Large intestine (tissue), 3 donors: Measurements from ENCODE around the gene NPIPB2. TPM values are rescaled to one million over a fixed set of nuclear protein-coding genes. Genes with fewer than 3 reads are reported as not detected.
A peak's percentile ranks its signal among the peaks of the same experiment; 100 is the strongest.
"Not testable (repeated sequence)": the region's sequence is repeated elsewhere in the genome, so short reads cannot be mapped to it uniquely, and the experiment has no call there.

ENCODE experiments used
- DNase-seq, 2 donors: peaks; one replicate each; pipeline versions ENCODE4 v3.0.0 to v3.0.0-alpha.2; 2013
- H3K27ac ChIP-seq: one replicate; pipeline ENCODE4 v1.5.1; 2013; ENCODE audit warnings: low read length
- H3K27me3 ChIP-seq: 2 replicates; pipeline ENCODE4 v1.6.1; 2013; ENCODE audit warnings: low read length; ENCODE audit not compliant: control insufficient read depth, insufficient read depth
- H3K36me3 ChIP-seq: 2 replicates; pipeline ENCODE4 v1.6.1; 2013; ENCODE audit warnings: low read length; ENCODE audit not compliant: control insufficient read depth, insufficient read depth
- H3K4me1 ChIP-seq: one replicate; pipeline ENCODE4 v1.6.1; 2013; ENCODE audit warnings: low read length; ENCODE audit not compliant: control insufficient read depth, insufficient read depth
- H3K4me3 ChIP-seq: one replicate; pipeline ENCODE4 v1.5.1; 2013; ENCODE audit warnings: low read length
- H3K9me3 ChIP-seq: one replicate; pipeline ENCODE4 v1.6.1; 2013; ENCODE audit warnings: mild to moderate bottlenecking, low read depth, low read length, moderate library complexity; ENCODE audit not compliant: control insufficient read depth
- WGBS: methylation state at CpG from one replicate; pipeline ENCODE4 v1.1.5; 2013; ENCODE audit warnings: low lambda C conversion rate; ENCODE audit not compliant: insufficient coverage; 5-methylcytosine and 5-hydroxymethylcytosine counted together
- polyA plus RNA-seq: library from polyadenylated mRNA; unstranded; fragments of 120-200 nt; gene quantifications from one replicate; pipeline ENCODE4 v1.2.1, GENCODE V29; 2013

NPIPB2 gene
- polyA plus RNA-seq, 1 donor = 26.0 TPM

DNA sequence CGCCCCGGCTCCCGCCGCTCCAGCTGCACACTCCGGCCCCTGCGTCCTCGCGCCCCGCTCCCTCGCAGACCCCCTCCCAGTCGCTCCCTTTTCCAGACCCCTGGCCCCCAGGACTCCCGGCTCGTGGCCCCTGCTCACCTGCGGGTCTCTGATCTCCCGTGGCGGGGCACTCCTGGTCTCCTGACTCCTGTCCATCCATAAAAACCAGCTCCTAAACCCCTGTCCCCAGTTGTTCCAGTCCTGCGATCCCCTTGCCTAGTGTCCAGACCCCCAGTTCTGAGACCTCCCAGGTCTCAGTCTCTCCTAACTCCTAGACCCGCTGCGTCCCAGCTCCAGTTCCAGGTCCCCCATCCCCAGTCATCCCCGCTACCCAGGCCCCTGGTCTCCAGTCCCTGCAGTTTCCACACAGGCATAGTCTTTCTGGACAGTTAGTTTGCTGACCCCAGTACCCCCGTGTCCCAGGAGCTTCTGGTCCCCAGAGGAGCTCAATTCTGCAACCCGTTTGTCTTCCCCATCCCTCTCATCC lies 35.1 kb upstream of the NPIPB2 start:
- H3K27me3 ChIP-seq = no peaks in the 10 kb centered on the region
- DNase-seq = peak in 1 of 2 donors; percentile 4
- H3K4me3 ChIP-seq = peak overlapping the region; percentile 77
- peaks cover 3% of the 10 kb centered on the region for H3K4me1 ChIP-seq
- no CpG with 5 or more reads among the region's 22 CpGs for WGBS
- peaks cover 7% of the 10 kb centered on the region for H3K36me3 ChIP-seq
- H3K9me3 ChIP-seq = no peaks in the 10 kb centered on the region
- H3K27ac ChIP-seq = no peak overlapping the region

DNA sequence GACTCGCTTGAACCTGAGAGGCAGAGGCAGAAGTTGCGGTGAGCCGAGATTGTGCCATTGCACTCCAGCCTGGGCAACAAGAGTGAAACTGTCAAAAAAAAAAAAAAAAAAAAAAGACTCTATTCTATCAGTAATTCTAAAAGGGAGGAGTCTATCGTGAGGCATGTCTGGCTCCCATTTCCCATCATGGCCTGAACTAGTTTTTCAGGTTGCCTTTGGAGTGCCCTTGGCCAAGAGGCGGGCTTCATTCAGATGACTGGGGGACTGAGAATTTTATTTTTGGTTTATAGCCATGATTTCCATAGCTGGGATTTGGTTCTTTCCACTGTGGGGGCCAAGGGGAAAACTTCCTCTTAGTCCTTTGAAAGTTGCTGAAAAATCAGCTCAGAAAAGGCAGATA lies 31.2 kb upstream of the NPIPB2 start:
- peaks cover 7% of the 10 kb centered on the region for H3K36me3 ChIP-seq
- DNase-seq = no peak
- WGBS = no CpG with 5 or more reads among the region's 5 CpGs
- no peak overlapping the region for H3K27ac ChIP-seq
- no peaks in the 10 kb centered on the region for H3K27me3 ChIP-seq
- H3K4me1 ChIP-seq = peaks cover 3% of the 10 kb centered on the region
- H3K9me3 ChIP-seq = no peaks in the 10 kb centered on the region
- H3K4me3 ChIP-seq = no peak overlapping the region

DNA sequence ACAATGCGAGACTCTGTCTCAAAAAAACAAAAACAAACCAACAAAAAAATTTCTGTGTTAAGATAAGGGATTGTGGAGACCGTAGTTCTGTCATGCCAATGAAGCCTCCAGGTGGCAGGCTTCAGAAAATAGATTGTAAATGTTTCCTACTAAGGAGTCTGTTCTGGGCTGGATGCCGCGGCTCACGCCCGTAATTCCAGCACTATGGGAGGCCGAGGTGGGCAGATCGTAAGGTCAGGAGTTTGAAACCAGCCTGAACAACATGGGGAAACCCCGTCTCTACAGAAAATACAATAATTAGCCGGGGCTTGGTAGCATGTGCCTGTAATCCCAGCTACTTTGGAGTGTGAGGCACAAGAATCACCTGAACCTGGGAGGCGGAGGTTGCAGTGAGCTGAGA lies 30.3 kb upstream of the NPIPB2 start:
- Histone ChIP-seq H3K36me3 (peaks cover 7% of the 10 kb centered on the region), H3K27ac (no peak overlapping the region), H3K4me3 (no peak overlapping the region), H3K9me3 (no peaks in the 10 kb centered on the region), H3K27me3 (no peaks in the 10 kb centered on the region), H3K4me1 (no peaks in the 10 kb centered on the region)
- DNase-seq = peak in 1 of 2 donors; percentile 7
- no CpG with 5 or more reads among the region's 11 CpGs for WGBS

DNA sequence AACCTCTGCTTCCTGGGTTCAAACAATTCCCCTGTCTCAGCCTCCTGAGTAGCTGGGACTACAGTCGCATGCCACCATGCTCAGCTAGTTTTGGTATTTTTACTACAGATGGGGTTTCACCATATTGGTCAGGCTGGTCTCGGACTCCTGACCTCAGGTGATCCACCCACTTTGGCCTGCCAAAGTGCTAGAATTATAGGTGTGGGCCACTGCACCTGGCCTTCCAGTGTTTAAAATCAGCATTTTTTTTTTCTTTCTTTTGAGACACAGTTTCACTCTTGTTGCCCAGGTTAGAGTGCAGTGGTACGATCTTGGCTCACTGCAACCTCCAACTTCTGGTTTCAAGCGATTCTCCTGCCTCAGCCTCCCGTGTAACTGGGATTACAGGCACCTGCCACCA lies 28.4 kb upstream of the NPIPB2 start:
- no CpG with 5 or more reads among the region's 5 CpGs for WGBS

DNA sequence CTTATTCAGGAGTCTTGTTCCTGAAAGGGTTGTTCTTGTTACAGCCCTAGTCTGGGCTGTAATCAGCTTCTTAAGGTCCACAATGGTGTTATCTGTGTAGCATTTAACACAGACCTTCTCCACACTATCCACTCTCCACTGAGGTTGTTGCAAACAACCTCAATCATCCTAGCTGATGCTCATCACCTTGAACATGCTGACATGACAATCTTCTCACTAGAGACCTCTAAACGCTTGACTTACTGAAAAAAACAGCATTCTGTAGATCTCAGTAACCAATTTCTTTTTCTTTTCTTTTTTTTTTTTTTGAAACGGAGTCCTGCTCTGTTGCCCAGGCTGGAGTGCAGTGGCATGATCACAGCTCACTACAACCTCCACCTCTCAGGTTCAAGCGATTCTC lies 26.7 kb upstream of the NPIPB2 start:
- 86% methylated on average over 1 of the region's 3 CpGs for WGBS
- no peak overlapping the region for H3K4me3 ChIP-seq

More for the DNA sequence above, 28.4 kb upstream of the NPIPB2 start:
- not testable (repeated sequence) for H3K27me3 ChIP-seq, DNase-seq, H3K4me1 ChIP-seq, H3K36me3 ChIP-seq, H3K9me3 ChIP-seq, H3K4me3 ChIP-seq, H3K27ac ChIP-seq

DNA sequence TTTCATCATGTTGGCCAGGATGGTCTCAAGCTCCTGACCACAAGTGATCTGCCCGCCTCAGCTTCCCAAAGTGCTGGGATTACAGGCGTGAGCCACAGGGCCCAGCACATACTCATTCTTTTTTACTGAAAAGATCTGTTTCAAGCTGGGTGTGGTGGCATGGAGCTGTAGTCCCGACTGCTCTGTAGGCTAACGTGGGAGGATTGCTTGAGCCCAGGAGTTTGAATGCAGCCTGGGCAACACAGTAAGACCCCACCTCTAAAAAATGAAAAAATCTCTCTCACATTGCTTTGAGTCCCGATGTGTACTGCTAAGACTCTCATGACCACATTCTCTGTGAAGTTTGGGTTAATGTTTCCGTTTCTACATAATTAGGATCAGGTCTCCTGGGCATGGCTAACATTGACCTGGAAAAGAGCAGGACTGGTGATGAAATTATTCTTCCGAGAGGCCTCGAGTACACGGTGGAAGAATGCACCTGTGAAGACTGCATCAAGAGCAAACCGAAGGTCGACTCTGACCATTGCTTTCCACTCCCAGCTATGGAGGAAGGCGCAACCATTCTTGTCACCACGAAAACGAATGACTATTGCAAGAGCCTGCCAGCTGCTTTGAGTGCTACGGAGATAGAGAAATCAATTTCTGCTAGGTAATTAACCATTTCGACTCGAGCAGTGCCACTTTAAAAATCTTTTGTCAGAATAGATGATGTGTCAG lies 25.5 kb upstream of the NPIPB2 start:
- no peak overlapping the region for H3K27ac ChIP-seq
- peaks cover 3% of the 10 kb centered on the region for H3K36me3 ChIP-seq
- DNase-seq = no peak
- no peaks in the 10 kb centered on the region for H3K4me1 ChIP-seq
- no peaks in the 10 kb centered on the region for H3K9me3 ChIP-seq
- H3K4me3 ChIP-seq = no peak overlapping the region
- WGBS = 72% methylated on average over 6 of the region's 17 CpGs
- H3K27me3 ChIP-seq = no peaks in the 10 kb centered on the region

More for the DNA sequence above, 26.7 kb upstream of the NPIPB2 start:
- Histone ChIP-seq H3K27me3 (no peaks in the 10 kb centered on the region), H3K36me3 (peaks cover 3% of the 10 kb centered on the region), H3K9me3 (no peaks in the 10 kb centered on the region), H3K27ac (no peak overlapping the region), H3K4me1 (no peaks in the 10 kb centered on the region)
- no peak for DNase-seq

DNA sequence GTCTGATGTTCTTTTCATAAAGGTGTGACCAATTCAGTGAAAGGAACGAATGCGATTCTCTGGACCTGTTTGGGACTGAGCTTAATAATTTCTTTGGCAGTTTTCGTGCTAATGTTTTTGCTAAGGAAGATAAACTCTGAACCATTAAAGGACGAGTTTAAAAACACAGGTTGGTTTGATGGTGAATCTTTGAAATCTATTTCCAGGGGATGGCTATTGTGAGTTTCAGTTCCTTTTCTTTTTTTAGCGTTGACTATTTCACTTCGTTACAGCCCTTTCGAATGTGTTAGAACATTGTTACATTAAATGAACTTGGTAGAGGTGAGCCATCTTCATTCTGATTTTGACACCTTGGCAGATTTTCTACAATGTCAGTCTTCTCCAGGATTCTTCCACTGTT lies 24.3 kb upstream of the NPIPB2 start:
- Histone ChIP-seq H3K27ac (no peak overlapping the region), H3K9me3 (no peaks in the 10 kb centered on the region), H3K4me3 (no peak overlapping the region), H3K36me3 (no peaks in the 10 kb centered on the region), H3K4me1 (no peaks in the 10 kb centered on the region), H3K27me3 (no peaks in the 10 kb centered on the region)
- 80% methylated on average over 3 of the region's 7 CpGs for WGBS
- DNase-seq = no peak

DNA sequence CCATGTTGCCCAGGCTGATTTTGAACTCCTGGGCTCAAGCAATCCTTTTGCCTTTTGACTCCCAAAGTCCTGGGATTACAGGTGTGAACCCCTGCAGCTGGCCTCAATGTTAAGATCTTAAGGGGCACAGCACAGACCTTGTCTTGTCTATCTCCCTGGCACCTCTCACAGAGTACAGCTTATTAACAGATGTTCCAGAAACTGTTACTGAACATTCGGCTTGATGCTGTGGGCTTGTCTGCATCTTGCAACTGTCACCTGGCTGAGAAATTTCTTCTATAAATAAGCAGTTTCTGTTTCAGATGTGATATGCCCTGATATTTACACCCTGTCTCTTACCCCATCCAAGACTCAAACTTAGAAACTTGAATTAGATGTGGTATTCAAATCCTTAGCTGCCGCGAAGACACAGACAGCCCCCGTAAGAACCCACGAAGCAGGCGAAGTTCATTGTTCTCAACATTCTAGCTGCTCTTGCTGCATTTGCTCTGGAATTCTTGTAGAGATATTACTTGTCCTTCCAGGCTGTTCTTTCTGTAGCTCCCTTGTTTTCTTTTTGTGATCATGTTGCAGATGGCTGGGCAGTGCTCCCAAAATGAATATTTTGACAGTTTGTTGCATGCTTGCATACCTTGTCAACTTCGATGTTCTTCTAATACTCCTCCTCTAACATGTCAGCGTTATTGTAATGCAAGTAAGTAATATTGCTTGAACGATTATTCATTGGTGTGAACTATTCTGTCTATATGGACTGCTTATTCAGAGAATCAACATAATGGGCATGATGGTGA lies 23.1 kb upstream of the NPIPB2 start, which contains the start of gene TNFRSF17:
TSS of gene TNFRSF17 (plus strand) at position 450 of the 791 bp plus-strand sequence. CDS start at position 565, 115 bp downstream.
- no peak within 1 kb of the TSS for H3K4me3 ChIP-seq
- no peaks in the 10 kb centered on the region for H3K4me1 ChIP-seq
- no peak for DNase-seq
- no peaks in the 10 kb centered on the region for H3K9me3 ChIP-seq
- no peak within 1 kb of the TSS for H3K27ac ChIP-seq
- WGBS = 74% methylated on average over 8 of the region's 9 CpGs
- no peaks in the 10 kb centered on the region for H3K27me3 ChIP-seq
- H3K36me3 ChIP-seq = no peaks in the 10 kb centered on the region

DNA sequence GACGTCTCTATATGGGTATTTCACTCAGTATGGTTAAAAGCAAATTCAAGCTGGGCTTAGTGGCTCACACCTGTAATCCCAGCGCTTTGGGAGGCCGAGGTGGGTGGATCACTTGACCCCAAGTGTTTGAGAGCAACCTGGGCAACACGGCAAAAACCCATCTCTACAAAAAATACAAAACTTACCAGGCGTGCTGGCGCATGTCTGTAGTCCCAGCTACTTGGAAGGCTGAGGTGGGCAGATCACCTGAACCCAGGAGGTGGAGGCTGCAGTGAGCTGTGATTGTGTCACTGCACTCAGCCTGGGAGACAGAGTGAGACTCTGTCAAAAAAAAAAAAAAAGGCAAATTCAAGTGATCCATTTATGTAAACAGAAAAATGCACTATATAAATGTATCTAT lies 21.9 kb upstream of the NPIPB2 start:
- no peak overlapping the region for H3K4me3 ChIP-seq
- no peaks in the 10 kb centered on the region for H3K9me3 ChIP-seq
- H3K27ac ChIP-seq = no peak overlapping the region
- no peaks in the 10 kb centered on the region for H3K36me3 ChIP-seq
- H3K27me3 ChIP-seq = no peaks in the 10 kb centered on the region
- H3K4me1 ChIP-seq = no peaks in the 10 kb centered on the region
- no CpG with 5 or more reads among the region's 6 CpGs for WGBS
- DNase-seq = no peak

DNA sequence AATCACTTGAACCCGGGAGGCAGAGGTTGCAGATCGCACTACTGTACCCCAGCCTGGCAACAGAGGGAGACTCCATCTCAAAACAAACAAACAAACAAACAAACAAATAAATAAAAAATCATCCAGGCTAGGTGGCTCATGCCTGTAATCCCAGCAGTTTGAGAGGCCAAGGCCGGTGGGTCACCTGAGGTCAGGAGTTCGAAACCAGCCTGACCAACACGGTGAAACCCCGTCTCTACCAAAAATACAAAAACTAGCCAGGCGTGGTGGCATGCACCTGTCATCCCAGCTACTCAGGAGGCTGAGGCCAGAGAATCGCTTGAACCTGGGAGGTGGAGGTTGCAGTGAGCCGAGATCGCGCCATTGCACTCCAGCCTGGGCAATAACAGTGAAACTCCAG lies 21.1 kb upstream of the NPIPB2 start:
- not testable (repeated sequence) for H3K27ac ChIP-seq, H3K27me3 ChIP-seq, DNase-seq, H3K4me3 ChIP-seq, H3K36me3 ChIP-seq, H3K9me3 ChIP-seq, H3K4me1 ChIP-seq
- 100% methylated on average over 3 of the region's 11 CpGs for WGBS
